HepG2 (cell line): ENCODE measurements around the gene C1S.

Experiments used
- BATF2 ChIP-seq: sonication (generic); formaldehyde crosslinking; IDR thresholded peaks from 2 replicates; pipeline ENCODE4 v1.8.0; 2022; ENCODE audit warnings: mild to moderate bottlenecking, missing genetic modification reagents, moderate library complexity
- KAT2B ChIP-seq: fragments of 150-350 bp; IDR thresholded peaks from 2 replicates; pipeline ENCODE4 v1.6.1; 2014; ENCODE audit warnings: low read depth, low read length, borderline replicate concordance
- ZNF430 ChIP-seq: sonication (generic); formaldehyde crosslinking; IDR thresholded peaks from 2 replicates; pipeline ENCODE4 v1.9.0; 2021; ENCODE audit warnings: mild to moderate bottlenecking, missing genetic modification reagents
- TF ChIP-seq, protein P1 (sequence below): sonication (generic); formaldehyde crosslinking; IDR thresholded peaks from 2 replicates; pipeline ENCODE4 v1.4.0; 2020; ENCODE audit warnings: missing genetic modification reagents, borderline replicate concordance

- TF ChIP-seq, protein P1, sequence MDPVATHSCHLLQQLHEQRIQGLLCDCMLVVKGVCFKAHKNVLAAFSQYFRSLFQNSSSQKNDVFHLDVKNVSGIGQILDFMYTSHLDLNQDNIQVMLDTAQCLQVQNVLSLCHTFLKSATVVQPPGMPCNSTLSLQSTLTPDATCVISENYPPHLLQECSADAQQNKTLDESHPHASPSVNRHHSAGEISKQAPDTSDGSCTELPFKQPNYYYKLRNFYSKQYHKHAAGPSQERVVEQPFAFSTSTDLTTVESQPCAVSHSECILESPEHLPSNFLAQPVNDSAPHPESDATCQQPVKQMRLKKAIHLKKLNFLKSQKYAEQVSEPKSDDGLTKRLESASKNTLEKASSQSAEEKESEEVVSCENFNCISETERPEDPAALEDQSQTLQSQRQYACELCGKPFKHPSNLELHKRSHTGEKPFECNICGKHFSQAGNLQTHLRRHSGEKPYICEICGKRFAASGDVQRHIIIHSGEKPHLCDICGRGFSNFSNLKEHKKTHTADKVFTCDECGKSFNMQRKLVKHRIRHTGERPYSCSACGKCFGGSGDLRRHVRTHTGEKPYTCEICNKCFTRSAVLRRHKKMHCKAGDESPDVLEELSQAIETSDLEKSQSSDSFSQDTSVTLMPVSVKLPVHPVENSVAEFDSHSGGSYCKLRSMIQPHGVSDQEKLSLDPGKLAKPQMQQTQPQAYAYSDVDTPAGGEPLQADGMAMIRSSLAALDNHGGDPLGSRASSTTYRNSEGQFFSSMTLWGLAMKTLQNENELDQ (CRISPR knock-in tag), result no peak
- TF ChIP-seq BATF2 (CRISPR knock-in tag), result no peak
- no peak for TF ChIP-seq ZNF430 (CRISPR knock-in tag)
- no peak for TF ChIP-seq KAT2B
Measured at GRCh38 chr12:7075939-7076338, 15.4 kb downstream of the C1S start.
